Urothelium cell line (cell line): ENCODE data around the gene TGFBR1.

ENCODE experiments used
- DNase-seq: peaks from one replicate; pipeline ENCODE4 v3.0.0; 2011; ENCODE audit warnings: low spot score, mixed read lengths
- FAIRE-seq: peaks from 2 replicates; lab custom pipeline; 2011; peaks lifted over from hg19 to GRCh38; lab: Jason Lieb, UNC

TGFBR1 gene

GRCh38 chr9:99105152-99106043 lies 485 bp downstream of the TGFBR1 start:
- DNase-seq: peak; percentile 78

GRCh38 chr9:99106044-99106375 lies 1.1 kb downstream of the TGFBR1 start:
- FAIRE-seq (no peak), DNase-seq (no peak)

More at GRCh38 chr9:99105152-99106043, 485 bp downstream of the TGFBR1 start:
- FAIRE-seq: no peak

GRCh38 chr9:99107421-99107820 lies 2.5 kb downstream of the TGFBR1 start:
- DNase-seq: no peak
- no peak for FAIRE-seq

- DNase-seq: no peak
- FAIRE-seq: no peak
Measured at GRCh38 chr9:99108131-99108530, 3.2 kb downstream of the TGFBR1 start.

GRCh38 chr9:99109522-99109921 lies 4.6 kb downstream of the TGFBR1 start:
- DNase-seq: no peak

GRCh38 chr9:99112750-99113413 lies 8.0 kb downstream of the TGFBR1 start:
- no peak for FAIRE-seq
- DNase-seq: no peak

More at GRCh38 chr9:99109522-99109921, 4.6 kb downstream of the TGFBR1 start:
- FAIRE-seq: no peak

GRCh38 chr9:99113414-99114048 lies 8.6 kb downstream of the TGFBR1 start:
- no peak for FAIRE-seq

GRCh38 chr9:99114049-99114440 lies 9.1 kb downstream of the TGFBR1 start:
- no peak for DNase-seq
- no peak for FAIRE-seq

More at GRCh38 chr9:99113414-99114048, 8.6 kb downstream of the TGFBR1 start:
- DNase-seq: no peak

GRCh38 chr9:99114846-99115500 lies 10.1 kb downstream of the TGFBR1 start:
- DNase-seq (no peak), FAIRE-seq (no peak)

GRCh38 chr9:99116003-99116411 lies 11.1 kb downstream of the TGFBR1 start:
- FAIRE-seq: no peak

GRCh38 chr9:99118782-99119466 lies 14.0 kb downstream of the TGFBR1 start:
- FAIRE-seq (no peak), DNase-seq (no peak)

More at GRCh38 chr9:99116003-99116411, 11.1 kb downstream of the TGFBR1 start:
- DNase-seq: no peak

GRCh38 chr9:99119976-99120655 lies 15.2 kb downstream of the TGFBR1 start:
- DNase-seq: no peak
- FAIRE-seq: no peak

- FAIRE-seq: no peak
Measured at GRCh38 chr9:99121604-99122003, 16.7 kb downstream of the TGFBR1 start.

GRCh38 chr9:99124534-99125255 lies 19.8 kb downstream of the TGFBR1 start:
- FAIRE-seq (no peak), DNase-seq (no peak)

More at GRCh38 chr9:99121604-99122003, 16.7 kb downstream of the TGFBR1 start:
- no peak for DNase-seq

- FAIRE-seq (no peak), DNase-seq (no peak)
Measured at GRCh38 chr9:99125446-99125845, 20.5 kb downstream of the TGFBR1 start.

- FAIRE-seq (no peak), DNase-seq (no peak)
Measured at GRCh38 chr9:99126312-99126711, 21.4 kb downstream of the TGFBR1 start.

- DNase-seq: no peak
- FAIRE-seq: no peak
Measured at GRCh38 chr9:99127356-99128132, 22.6 kb downstream of the TGFBR1 start.

GRCh38 chr9:99128133-99128406 lies 23.2 kb downstream of the TGFBR1 start:
- DNase-seq (no peak), FAIRE-seq (no peak)

- FAIRE-seq (no peak), DNase-seq (no peak)
Measured at GRCh38 chr9:99129091-99129490, 24.2 kb downstream of the TGFBR1 start.
